ENCODE measurements around the gene RMND5B. TPM values are rescaled to one million over a fixed set of nuclear protein-coding genes. Genes with fewer than 3 reads are reported as not detected.
A peak's percentile ranks its signal among the peaks of the same experiment; 100 is the strongest.

RMND5B gene
- total and polyA plus RNA-seq, 2 donors (not counting 1 experiment from before 2014, with no cell fraction given) = 46.1 to 52.7 TPM

- intact Hi-C loops (cut with micrococcal nuclease) = loop anchor here (1.0 to 10.0 kb wide), 2 partner anchors 14 to 802 kb away; partner anchors contain the start of gene MXD3
- Histone ChIP-seq H4K20me1 (ENCODE audit: control insufficient read depth, insufficient read depth, low read length, poor library complexity, severe bottlenecking) (peaks cover 58% of the 10 kb centered on the region), H3K9ac (ENCODE audit: low read length) (peak overlapping the region; percentile 73), H3K27ac (ENCODE audit: low read length in 2 of 2) (peak overlapping the region; percentile 86 to 89), H3K4me1 (ENCODE audit: control insufficient read depth in 2 of 2, insufficient read depth in 2 of 2, low read length in 2 of 2) (peaks cover 74 to 80% of the 10 kb centered on the region in 2 donors), H3K9me3 (ENCODE audit: control extremely low read depth in 1 of 3, control insufficient read depth in 2 of 3, insufficient read depth in 1 of 3, low read length in 2 of 3) (no peaks in the 10 kb centered on the region), H2AFZ (ENCODE audit: insufficient read depth, low read depth, low read length, poor library complexity, severe bottlenecking) (no peak overlapping the region), H3K4me2 (replicated peaks; ENCODE audit: low read depth, low read length, poor library complexity, severe bottlenecking) (peak overlapping the region; percentile 95), H3K36me3 (replicated peaks in 1 of 2; ENCODE audit: control extremely low read depth in 1 of 2, control insufficient read depth in 1 of 2, extremely low read depth in 1 of 2, insufficient read depth in 2 of 2, low read length in 1 of 2) (peaks cover 0 to 15% of the 10 kb centered on the region in 2 experiments), H3K27me3 (replicated peaks in 1 of 4; ENCODE audit: control extremely low read depth in 1 of 4, control insufficient read depth in 3 of 4, insufficient read depth in 4 of 4, low read length in 3 of 4) (no peaks in the 10 kb centered on the region), H3K4me3 (ENCODE audit: control extremely low read depth in 1 of 5, extremely low read depth in 1 of 5, insufficient read depth in 1 of 5, low read depth in 2 of 5, low read length in 4 of 5) (peak overlapping the region in 4 of 5 experiments; percentile 73 to 85 (median 75)), H3K79me2 (ENCODE audit: control insufficient read depth, insufficient read depth, low read length) (peaks cover 24% of the 10 kb centered on the region)
- DNase-seq = peak; percentile 94
- Mint-ChIP-seq H3K9me3 (ENCODE audit: insufficient read depth) (no peaks in the 10 kb centered on the region), H3K4me3 (peak overlapping the region; percentile 94), H3K27ac (peak overlapping the region; percentile 93), H3K27me3 (no peaks in the 10 kb centered on the region), H3K4me1 (peaks cover 74% of the 10 kb centered on the region)
- WGBS (ENCODE audit: insufficient coverage) = 4% methylated on average over 14 of the region's 22 CpGs
- ChIA-PET POLR2A (interaction anchor here (0.6 to 2.0 kb wide), 6 partner anchors 13 to 1507 kb away, joined by 3 to 8 read pairs (median 6); partner anchors contain the start of genes HNRNPAB, HNRNPH1, NHP2 and RMND5B), CTCF (interaction anchor here (0.6 to 8.6 kb wide), 8 partner anchors 12 to 1677 kb away, joined by 3 to 92 read pairs (median 4); partner anchors contain the start of genes NHP2 and RMND5B)
- TF ChIP-seq EZH2 (IDR thresholded peaks at IDR 0.05; ENCODE audit: borderline replicate concordance, insufficient read depth, low read depth, low read length, poor library complexity, severe bottlenecking) = no peak
- no peak for TF ChIP-seq CTCF (IDR thresholded peaks at IDR 0.05)
- ATAC-seq (ENCODE audit: low read depth) = peak; percentile 51
Measured at GRCh38 chr5:178116143-178116885, 14.5 kb upstream of the RMND5B start.
